HL-60 (cell line): ENCODE measurements around the gene SLC25A17.
"Not testable (repeated sequence)": the region's sequence is repeated elsewhere in the genome, so short reads cannot be mapped to it uniquely, and the experiment has no call there.

Experiments used
- DNase-seq, 2 experiments: peaks; one replicate each; pipeline ENCODE4 v3.0.0-alpha.2; 2010 to 2020; ENCODE audit warnings: low read depth in 1 of 2, low spot score in 1 of 2
- H3K27ac ChIP-seq: fragments of 250-450 bp; sonication (Bioruptor Pico); replicated peaks from 2 replicates; pipeline ENCODE4 v1.5.1; 2020; ENCODE audit warnings: mild to moderate bottlenecking, moderate library complexity
- H3K27me3 ChIP-seq: fragments of 250-450 bp; sonication (Bioruptor Pico); 2 replicates; pipeline ENCODE4 v1.5.1; 2021; ENCODE audit warnings: mild to moderate bottlenecking, moderate library complexity; ENCODE audit not compliant: insufficient read depth, poor library complexity, severe bottlenecking
- H3K4me3 ChIP-seq: replicated peaks from 2 replicates; pipeline ENCODE4 v1.5.1; 2011; ENCODE audit warnings: mild to moderate bottlenecking, control low read depth, low read length; ENCODE audit not compliant: insufficient read depth
- CTCF ChIP-seq: IDR thresholded peaks from one replicate; pipeline ENCODE4 v1.5.1; 2011; ENCODE audit warnings: low read length, control low read depth, inconsistent platforms; ENCODE audit not compliant: insufficient read depth
- GABPA ChIP-seq: IDR thresholded peaks from 2 replicates; pipeline ENCODE4 v1.6.1; 2012; ENCODE audit warnings: low read depth
- POLR2AphosphoS5 ChIP-seq: IDR thresholded peaks from 2 replicates; pipeline ENCODE4 v1.6.1; 2012; ENCODE audit warnings: low read depth
- REST ChIP-seq: IDR thresholded peaks from 2 replicates; pipeline ENCODE4 v1.6.1; 2012; ENCODE audit warnings: low read depth; ENCODE audit not compliant: insufficient replicate concordance
- SPI1 ChIP-seq: IDR thresholded peaks from 2 replicates; pipeline ENCODE4 v1.6.1; 2012; ENCODE audit warnings: low read depth, mild to moderate bottlenecking, borderline replicate concordance

The SLC25A17 gene

DNA sequence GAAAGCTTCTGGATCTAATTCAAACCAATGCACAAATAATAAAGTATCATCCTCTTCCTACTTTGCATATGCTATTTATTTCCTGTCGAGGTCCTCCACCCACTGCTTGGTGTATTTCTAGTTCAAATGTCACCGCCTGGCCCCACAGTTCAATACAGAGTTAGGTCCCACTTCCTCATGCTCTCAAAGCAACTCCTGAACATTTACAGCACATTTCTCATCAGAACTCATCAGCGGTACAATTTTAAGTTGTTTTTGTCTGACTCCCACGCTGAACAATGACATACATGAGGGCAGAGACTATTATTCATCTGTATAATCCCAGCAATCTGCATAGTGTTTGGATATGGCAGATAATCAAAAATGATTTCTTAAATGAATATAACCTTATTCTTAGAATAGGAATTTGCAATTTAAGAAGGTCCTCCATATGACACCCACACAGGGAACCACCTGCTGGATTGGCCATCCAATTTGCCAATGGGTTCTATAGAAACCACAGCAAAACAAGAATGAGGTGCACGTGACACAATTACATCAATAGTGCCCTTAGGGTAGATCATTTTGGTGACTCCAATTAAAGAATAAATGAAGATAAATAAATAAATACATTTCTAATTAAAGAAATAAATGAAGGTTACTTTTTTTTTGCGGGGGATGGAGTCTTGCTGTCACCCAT lies 54.2 kb downstream of the SLC25A17 start:
- H3K4me3 ChIP-seq = no peak overlapping the region
- no peak overlapping the region for H3K27ac ChIP-seq
- TF ChIP-seq POLR2AphosphoS5 (no peak), GABPA (no peak), SPI1 (no peak), REST (no peak), CTCF (no peak)
- H3K27me3 ChIP-seq = no peaks in the 10 kb centered on the region
- no peak for DNase-seq

DNA sequence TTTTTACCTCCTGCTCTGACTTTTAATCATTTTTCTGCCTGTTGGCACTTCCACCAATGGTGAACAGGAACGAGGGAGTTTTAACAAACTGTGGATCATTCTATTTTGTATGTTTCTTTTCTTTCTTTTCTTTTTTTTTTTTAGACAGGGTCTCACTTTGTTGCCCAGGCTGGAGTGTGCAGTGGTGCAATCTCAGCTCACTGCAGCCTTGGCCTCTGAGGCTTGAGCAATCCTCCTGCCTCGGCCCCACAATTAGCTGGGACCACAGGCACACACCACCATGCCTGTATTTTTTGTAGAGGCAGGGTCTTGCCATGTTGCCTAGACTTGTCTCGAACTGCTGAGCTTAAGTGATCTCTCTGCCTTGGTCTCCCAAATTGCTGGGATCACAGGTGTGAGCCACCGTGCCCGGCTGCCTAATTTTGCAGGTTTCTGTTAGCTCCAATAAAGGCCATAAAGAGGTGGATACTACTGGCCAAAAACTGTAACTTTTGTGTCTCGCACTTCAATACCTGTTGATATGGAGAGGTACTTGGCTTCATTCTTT lies 59.8 kb downstream of the SLC25A17 start:
- no peaks in the 10 kb centered on the region for H3K27me3 ChIP-seq
- no peak overlapping the region for H3K4me3 ChIP-seq
- TF ChIP-seq SPI1 (no peak), REST (no peak), CTCF (no peak)
- H3K27ac ChIP-seq = no peak overlapping the region
- DNase-seq = no peak

GRCh38 chr22:40758851-40759250 lies 60.3 kb downstream of the SLC25A17 start:
- H3K27me3 ChIP-seq, DNase-seq, H3K27ac ChIP-seq, H3K4me3 ChIP-seq: not testable (repeated sequence)

GRCh38 chr22:40758390-40758789 lies 60.8 kb downstream of the SLC25A17 start:
- TF ChIP-seq CTCF = no peak
- no peak for TF ChIP-seq POLR2AphosphoS5
- TF ChIP-seq REST = no peak
- TF ChIP-seq SPI1 = no peak
- TF ChIP-seq GABPA = no peak
- H3K27ac ChIP-seq = no peak overlapping the region
- DNase-seq = no peak
- no peaks in the 10 kb centered on the region for H3K27me3 ChIP-seq
- no peak overlapping the region for H3K4me3 ChIP-seq
